ENCODE measurements around the gene GLDN. TPM values are rescaled to one million over a fixed set of nuclear protein-coding genes. Genes with fewer than 3 reads are reported as not detected.

Gene GLDN
- total and polyA plus RNA-seq, 2 of the 4 experiments (the other 2 are of a cell fraction), result under 0.01 TPM; not detected in 1

- Histone ChIP-seq H4K20me1 (ENCODE audit: insufficient read depth, low read length) (no peaks in the 10 kb centered on the region), H3K79me1 (ENCODE audit: low read depth in 1 of 2, low read length in 2 of 2) (no peaks in the 10 kb centered on the region), H4K5ac (ENCODE audit: low read depth, low read length) (no peak overlapping the region), H2AK9ac (replicated peaks; ENCODE audit: low read depth, low read length, poor library complexity) (no peak overlapping the region), H4K8ac (ENCODE audit: low read depth in 2 of 2, low read length in 2 of 2) (no peak overlapping the region), H3K4me1 (ENCODE audit: control insufficient read depth, insufficient read depth, low read length) (peaks cover 4% of the 10 kb centered on the region; the same call in 1 of the 2 replicates), H3K27ac (ENCODE audit: insufficient read depth, low read length) (no peak overlapping the region), H3K18ac (ENCODE audit: low read depth, low read length) (no peak overlapping the region), H3K4me2 (ENCODE audit: low read depth, low read length) (no peak overlapping the region), H3K23ac (ENCODE audit: low read depth, low read length) (no peak overlapping the region), H3K9me1 (ENCODE audit: insufficient read depth, low read length) (no peaks in the 10 kb centered on the region), H3K27me3 (ENCODE audit: control insufficient read depth, insufficient read depth, low read length) (peaks cover 14% of the 10 kb centered on the region), H4K91ac (ENCODE audit: insufficient read depth, low read depth, low read length) (no peak overlapping the region), H2BK15ac (ENCODE audit: low read depth, low read length) (no peak overlapping the region), H3K4ac (ENCODE audit: low read depth, low read length) (no peak overlapping the region), H3K56ac (ENCODE audit: extremely low read depth, insufficient read depth, low read length) (no peak overlapping the region), H2BK120ac (ENCODE audit: low read depth, low read length) (no peak overlapping the region), H3K9ac (ENCODE audit: low read depth, low read length) (no peak overlapping the region), H3K36me3 (ENCODE audit: control insufficient read depth, insufficient read depth, low read length) (no peaks in the 10 kb centered on the region), H3K4me3 (ENCODE audit: insufficient read depth, low read depth, low read length) (no peak overlapping the region), H2AK5ac (ENCODE audit: low read depth, low read length) (no peak overlapping the region), H2BK20ac (ENCODE audit: low read depth, low read length) (no peak overlapping the region), H3K9me3 (ENCODE audit: control insufficient read depth, insufficient read depth, low read length) (no peaks in the 10 kb centered on the region), H2AFZ (replicated peaks; ENCODE audit: low read length, poor library complexity) (no peak overlapping the region), H2BK5ac (ENCODE audit: low read depth, low read length, poor library complexity, severe bottlenecking) (no peak overlapping the region), H3K14ac (replicated peaks; ENCODE audit: low read depth, low read length) (no peak overlapping the region)
- dilution Hi-C loops (cut with HindIII; ENCODE audit: low sequenced_read_pairs, unreplicated experiment), result no loop called here
- ATAC-seq (ENCODE audit: low read depth) (peak; percentile 21; the same call in 1 of the 2 replicates), DNase-seq (no peak)
- CTCF ChIA-PET, result no interaction called here
- POLR2A ChIA-PET (ENCODE audit: unreplicated experiment), result no interaction called here
- WGBS, 2 experiments (ENCODE audit: extremely low coverage in 2 of 2, insufficient read length in 1 of 2), result 57% methylated on average over 4 of the region's 7 CpGs; no CpG with 5 or more reads in 1 of the 2 experiments
- no TSS peak for BruUV-seq (replicated peaks)
- intact Hi-C loops (cut with micrococcal nuclease), result no loop called here
- TF ChIP-seq FOS (IDR thresholded peaks at IDR 0.05; ENCODE audit: low read depth, low read length), result no peak
- peak; percentile 85 for TF ChIP-seq CEBPB (IDR thresholded peaks at IDR 0.05; ENCODE audit: low read depth, low read length)
- TF ChIP-seq SMC3 (IDR thresholded peaks at IDR 0.05; ENCODE audit: low read depth, low read length), result no peak
- in situ Hi-C loops (cut with MboI; ENCODE audit: low sequenced_read_pairs), result no loop called here
Measured at GRCh38 chr15:51318382-51319150, 22.9 kb upstream of the GLDN start.
